ENCODE results near the gene PITPNM1. TPM values are rescaled to one million over a fixed set of nuclear protein-coding genes. Genes with fewer than 3 reads are reported as not detected.

PITPNM1 gene
- total RNA-seq, 1 experiment from 2014 or later = 70.4 TPM

DNA sequence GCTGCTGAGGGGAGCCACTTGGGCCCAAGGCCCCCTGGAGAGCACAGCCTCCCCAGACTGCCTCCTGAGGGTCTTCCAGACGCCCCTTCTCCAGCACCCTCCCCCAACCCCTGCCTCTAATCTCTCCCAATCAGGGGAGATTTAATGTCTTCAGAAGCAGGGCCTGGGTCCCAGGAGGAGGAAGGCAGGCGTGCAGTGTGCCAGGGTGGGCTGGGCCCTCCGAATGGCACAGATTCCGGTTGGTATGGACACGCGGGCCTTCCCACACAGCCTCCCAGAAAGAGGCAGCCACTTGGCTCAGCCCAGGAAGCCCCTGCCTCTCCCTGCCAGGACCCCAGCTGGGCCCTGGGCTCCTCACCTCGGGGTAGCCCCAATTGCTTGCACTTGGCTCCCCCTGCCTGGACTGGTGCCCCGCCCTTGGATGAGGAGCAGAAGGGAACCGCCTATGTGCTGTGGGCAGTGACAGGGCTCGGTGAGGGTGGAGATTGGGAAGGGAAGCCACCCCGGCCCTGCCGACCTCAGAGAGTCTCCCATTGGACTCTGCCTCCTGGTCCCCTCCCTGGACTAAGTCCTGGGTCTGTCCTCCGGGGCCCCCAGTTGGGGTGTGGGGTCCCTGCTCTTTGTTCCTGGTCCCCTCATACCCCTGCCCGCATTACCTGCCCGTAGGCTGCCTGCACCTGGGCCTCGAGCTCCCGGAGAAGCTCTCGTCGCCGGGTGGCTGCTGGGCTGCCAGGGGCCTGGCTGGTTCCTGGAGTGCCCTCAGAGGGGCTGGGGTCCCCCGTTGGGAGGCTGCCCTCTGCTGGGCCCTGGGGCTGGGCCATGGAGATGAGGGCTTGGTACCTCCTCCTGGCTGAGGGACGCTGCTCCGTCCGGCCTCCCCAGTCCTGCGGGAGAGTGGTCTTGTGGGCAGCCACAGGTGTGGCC, 18.7 kb upstream of the PITPNM1 start:
- POLR2A ChIA-PET = no interaction called here
- no peak overlapping the region for H3K27ac ChIP-seq (ENCODE audit: low read length)
- in situ Hi-C loops (cut with HindIII; ENCODE audit: low pct_unique_long_range_greater_than_20kb, low sequenced_read_pairs) = no loop called here
- H3K36me3 ChIP-seq (ENCODE audit: control insufficient read depth, insufficient read depth, low read length) = no peaks in the 10 kb centered on the region
- peak; percentile 80 for ATAC-seq
- H3K27me3 ChIP-seq (ENCODE audit: control insufficient read depth, insufficient read depth, low read length) = no peaks in the 10 kb centered on the region
- intact Hi-C loops (cut with micrococcal nuclease; ENCODE audit: unreplicated experiment) = no loop called here
- no peak for TF ChIP-seq SIN3A (IDR thresholded peaks at IDR 0.05; ENCODE audit: borderline replicate concordance, insufficient read depth, low read depth, low read length)
- no peak for TF ChIP-seq POLR2AphosphoS5 (IDR thresholded peaks at IDR 0.05; ENCODE audit: low read depth, low read length)
- TF ChIP-seq, protein P1, sequence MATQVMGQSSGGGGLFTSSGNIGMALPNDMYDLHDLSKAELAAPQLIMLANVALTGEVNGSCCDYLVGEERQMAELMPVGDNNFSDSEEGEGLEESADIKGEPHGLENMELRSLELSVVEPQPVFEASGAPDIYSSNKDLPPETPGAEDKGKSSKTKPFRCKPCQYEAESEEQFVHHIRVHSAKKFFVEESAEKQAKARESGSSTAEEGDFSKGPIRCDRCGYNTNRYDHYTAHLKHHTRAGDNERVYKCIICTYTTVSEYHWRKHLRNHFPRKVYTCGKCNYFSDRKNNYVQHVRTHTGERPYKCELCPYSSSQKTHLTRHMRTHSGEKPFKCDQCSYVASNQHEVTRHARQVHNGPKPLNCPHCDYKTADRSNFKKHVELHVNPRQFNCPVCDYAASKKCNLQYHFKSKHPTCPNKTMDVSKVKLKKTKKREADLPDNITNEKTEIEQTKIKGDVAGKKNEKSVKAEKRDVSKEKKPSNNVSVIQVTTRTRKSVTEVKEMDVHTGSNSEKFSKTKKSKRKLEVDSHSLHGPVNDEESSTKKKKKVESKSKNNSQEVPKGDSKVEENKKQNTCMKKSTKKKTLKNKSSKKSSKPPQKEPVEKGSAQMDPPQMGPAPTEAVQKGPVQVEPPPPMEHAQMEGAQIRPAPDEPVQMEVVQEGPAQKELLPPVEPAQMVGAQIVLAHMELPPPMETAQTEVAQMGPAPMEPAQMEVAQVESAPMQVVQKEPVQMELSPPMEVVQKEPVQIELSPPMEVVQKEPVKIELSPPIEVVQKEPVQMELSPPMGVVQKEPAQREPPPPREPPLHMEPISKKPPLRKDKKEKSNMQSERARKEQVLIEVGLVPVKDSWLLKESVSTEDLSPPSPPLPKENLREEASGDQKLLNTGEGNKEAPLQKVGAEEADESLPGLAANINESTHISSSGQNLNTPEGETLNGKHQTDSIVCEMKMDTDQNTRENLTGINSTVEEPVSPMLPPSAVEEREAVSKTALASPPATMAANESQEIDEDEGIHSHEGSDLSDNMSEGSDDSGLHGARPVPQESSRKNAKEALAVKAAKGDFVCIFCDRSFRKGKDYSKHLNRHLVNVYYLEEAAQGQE (IDR thresholded peaks at IDR 0.05; ENCODE audit: insufficient read depth in 1 of 2, low read depth in 2 of 2, low read length in 1 of 2) = no peak
- TF ChIP-seq, protein P2, sequence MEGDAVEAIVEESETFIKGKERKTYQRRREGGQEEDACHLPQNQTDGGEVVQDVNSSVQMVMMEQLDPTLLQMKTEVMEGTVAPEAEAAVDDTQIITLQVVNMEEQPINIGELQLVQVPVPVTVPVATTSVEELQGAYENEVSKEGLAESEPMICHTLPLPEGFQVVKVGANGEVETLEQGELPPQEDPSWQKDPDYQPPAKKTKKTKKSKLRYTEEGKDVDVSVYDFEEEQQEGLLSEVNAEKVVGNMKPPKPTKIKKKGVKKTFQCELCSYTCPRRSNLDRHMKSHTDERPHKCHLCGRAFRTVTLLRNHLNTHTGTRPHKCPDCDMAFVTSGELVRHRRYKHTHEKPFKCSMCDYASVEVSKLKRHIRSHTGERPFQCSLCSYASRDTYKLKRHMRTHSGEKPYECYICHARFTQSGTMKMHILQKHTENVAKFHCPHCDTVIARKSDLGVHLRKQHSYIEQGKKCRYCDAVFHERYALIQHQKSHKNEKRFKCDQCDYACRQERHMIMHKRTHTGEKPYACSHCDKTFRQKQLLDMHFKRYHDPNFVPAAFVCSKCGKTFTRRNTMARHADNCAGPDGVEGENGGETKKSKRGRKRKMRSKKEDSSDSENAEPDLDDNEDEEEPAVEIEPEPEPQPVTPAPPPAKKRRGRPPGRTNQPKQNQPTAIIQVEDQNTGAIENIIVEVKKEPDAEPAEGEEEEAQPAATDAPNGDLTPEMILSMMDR (IDR thresholded peaks at IDR 0.05) = no peak
- no peak for TF ChIP-seq TCF7L2 (IDR thresholded peaks at IDR 0.05; ENCODE audit: low read depth, low read length)
- no peak for DNase-seq (ENCODE audit: low read depth, low spot score)
- CTCF ChIA-PET = no interaction called here
- H3K4me3 ChIP-seq (ENCODE audit: low read depth in 2 of 2, low read length in 2 of 2) = no peak overlapping the region
- no peaks in the 10 kb centered on the region for H3K9me3 ChIP-seq (ENCODE audit: control insufficient read depth, insufficient read depth, low read depth, low read length)
- no TSS peak for BruUV-seq (replicated peaks)
- peaks cover 3% of the 10 kb centered on the region; the same call in 1 of the 2 replicates for H3K4me1 ChIP-seq (ENCODE audit: control insufficient read depth, insufficient read depth, low read length)

DNA sequence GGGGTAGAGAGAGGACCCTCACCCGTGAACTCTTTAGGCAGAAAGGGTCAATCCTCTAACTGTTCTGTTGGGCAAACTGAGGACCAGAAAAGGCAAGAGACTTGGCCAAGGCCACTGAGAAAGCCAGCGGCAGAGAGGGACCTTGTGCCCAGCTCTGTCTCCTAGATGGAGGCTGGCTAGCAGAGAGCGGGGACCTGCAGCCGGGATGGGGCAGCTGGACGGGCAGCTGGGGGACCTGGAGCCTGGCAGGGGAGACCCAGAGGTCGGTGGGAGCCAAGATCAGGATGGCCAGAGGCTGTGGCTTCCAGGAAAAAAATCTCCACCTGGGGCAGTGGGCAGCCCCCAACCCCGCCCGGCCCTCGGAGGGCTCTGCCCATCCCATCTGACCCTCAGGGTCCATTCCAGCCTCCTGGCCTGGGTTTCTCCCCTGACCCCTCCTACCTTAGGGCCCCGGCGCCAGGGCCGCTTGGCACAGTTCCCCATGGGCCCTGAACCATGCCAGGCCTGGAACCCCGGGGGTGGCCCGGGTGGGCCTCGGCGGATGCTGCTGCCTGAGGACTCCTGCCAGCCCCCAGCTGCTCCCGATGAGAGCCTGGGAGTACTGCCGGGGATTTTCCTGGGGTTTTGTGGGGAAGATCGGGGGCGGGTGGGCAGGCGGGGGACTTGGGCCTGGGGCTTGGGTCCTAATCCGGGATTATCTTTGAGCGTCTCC, 17.8 kb upstream of the PITPNM1 start, which contains the start of gene CABP2:
TSS of gene CABP2 (minus strand) at position 603 of the 712 bp plus-strand sequence. CDS start at position 483, 120 bp downstream.
- intact Hi-C loops (cut with micrococcal nuclease; ENCODE audit: unreplicated experiment) (no loop called here), in situ Hi-C loops (cut with HindIII; ENCODE audit: low pct_unique_long_range_greater_than_20kb, low sequenced_read_pairs) (no loop called here)
- Histone ChIP-seq H3K36me3 (ENCODE audit: control insufficient read depth, insufficient read depth, low read length) (no peaks in the 10 kb centered on the region), H3K27me3 (ENCODE audit: control insufficient read depth, insufficient read depth, low read length) (no peaks in the 10 kb centered on the region), H3K27ac (ENCODE audit: low read length) (no peak within 1 kb of the TSS), H3K4me1 (ENCODE audit: control insufficient read depth, insufficient read depth, low read length) (peaks cover 3% of the 10 kb centered on the region; the same call in 1 of the 2 replicates), H3K4me3 (ENCODE audit: low read depth in 2 of 2, low read length in 2 of 2) (no peak within 1 kb of the TSS), H3K9me3 (ENCODE audit: control insufficient read depth, insufficient read depth, low read depth, low read length) (no peaks in the 10 kb centered on the region)
- ATAC-seq (0 out of 2 replicates have a peak, but pooled peaks have one; percentile 40), DNase-seq (ENCODE audit: low read depth, low spot score) (no peak)
- ChIA-PET CTCF (no interaction called here), POLR2A (no interaction called here)
- no TSS peak for BruUV-seq (replicated peaks)
- TF ChIP-seq POLR2AphosphoS5 (IDR thresholded peaks at IDR 0.05; ENCODE audit: low read depth, low read length) = no peak

Measured in Panc1 (cell line).